Fibroblast of skin of left biceps (primary cell): Measurements from ENCODE around the gene PRLR.
"Not testable (repeated sequence)": the region's sequence is repeated elsewhere in the genome, so short reads cannot be mapped to it uniquely, and the experiment has no call there.

Experiments used
- DNase-seq, 2 experiments: peaks; one replicate each; pipeline ENCODE4 v3.0.0-alpha.2; 2013; ENCODE audit warnings: low read depth in 2 of 2

PRLR gene

GRCh38 chr5:35197351-35197750 lies 32.9 kb downstream of the PRLR start:
- no peak for DNase-seq

GRCh38 chr5:35195472-35195852 lies 34.8 kb downstream of the PRLR start:
- DNase-seq: no peak

GRCh38 chr5:35194635-35195471 lies 35.4 kb downstream of the PRLR start:
- DNase-seq: no peak

GRCh38 chr5:35192506-35192905 lies 37.8 kb downstream of the PRLR start:
- DNase-seq: no peak

- DNase-seq: not testable (repeated sequence)
These were observed 40.5 kb downstream of the PRLR start for GRCh38 chr5:35189801-35190200.

GRCh38 chr5:35188031-35188457 lies 42.2 kb downstream of the PRLR start:
- no peak for DNase-seq

- DNase-seq: not testable (repeated sequence)
These were observed 42.7 kb downstream of the PRLR start for GRCh38 chr5:35187621-35188020.

GRCh38 chr5:35186749-35187148 lies 43.5 kb downstream of the PRLR start:
- DNase-seq: no peak

- no peak for DNase-seq
These were observed 44.8 kb downstream of the PRLR start for GRCh38 chr5:35185518-35185917.

- DNase-seq: no peak
These were observed 46.7 kb downstream of the PRLR start for GRCh38 chr5:35183556-35183955.

GRCh38 chr5:35182910-35183535 lies 47.3 kb downstream of the PRLR start:
- DNase-seq: peak in 1 of 2 experiments; percentile 21

- DNase-seq: no peak
These were observed 47.8 kb downstream of the PRLR start for GRCh38 chr5:35182486-35182885.

- no peak for DNase-seq
These were observed 50.2 kb downstream of the PRLR start for GRCh38 chr5:35180046-35180445.

GRCh38 chr5:35177783-35178182 lies 52.5 kb downstream of the PRLR start:
- no peak for DNase-seq

GRCh38 chr5:35172533-35172932 lies 57.8 kb downstream of the PRLR start:
- no peak for DNase-seq

GRCh38 chr5:35171991-35172390 lies 58.3 kb downstream of the PRLR start:
- no peak for DNase-seq

- no peak for DNase-seq
These were observed 59.2 kb downstream of the PRLR start for GRCh38 chr5:35171078-35171477.

GRCh38 chr5:35166043-35166442 lies 64.2 kb downstream of the PRLR start:
- no peak for DNase-seq

GRCh38 chr5:35164860-35165542 lies 65.3 kb downstream of the PRLR start:
- no peak for DNase-seq

GRCh38 chr5:35163710-35164033 lies 66.6 kb downstream of the PRLR start:
- DNase-seq: no peak

- no peak for DNase-seq
These were observed 67.2 kb downstream of the PRLR start for GRCh38 chr5:35162848-35163709.
